Activated T-helper 2 cell treated with anti-CD3 and anti-CD28 coated beads, Interferon-gamma antibody, Interleukin-2, Interleukin-4, amounts not matched to agents 10 μg/mL and 5 μg/mL and 100 μg/mL, durations not matched to agents 14 hours and 24 hours and 36 hours (primary cell): ENCODE data around the gene BABAM2. TPM values are rescaled to one million over a fixed set of nuclear protein-coding genes. Genes with fewer than 3 reads are reported as not detected.

Source experiments
- DNase-seq: peaks from one replicate; pipeline ENCODE4 v3.0.0; 2021; ENCODE audit warnings: low spot score
- H3K27ac Mint-ChIP-seq: one replicate; pipeline ENCODE4 v1.8.0; 2021; ENCODE audit warnings: mixed read lengths
- H3K27me3 Mint-ChIP-seq: one replicate; pipeline ENCODE4 v1.8.0; 2021; ENCODE audit warnings: low read depth, mixed read lengths
- H3K36me3 Mint-ChIP-seq: one replicate; pipeline ENCODE4 v1.8.0; 2021; ENCODE audit warnings: low read depth, mixed read lengths
- H3K4me1 Mint-ChIP-seq: one replicate; pipeline ENCODE4 v1.8.0; 2021; ENCODE audit warnings: low read depth, mixed read lengths
- H3K4me3 Mint-ChIP-seq: one replicate; pipeline ENCODE4 v1.8.0; 2021; ENCODE audit warnings: low read depth, mild to moderate bottlenecking, moderate library complexity, mixed read lengths
- H3K9me3 Mint-ChIP-seq: one replicate; pipeline ENCODE4 v1.8.0; 2021; ENCODE audit warnings: mixed read lengths
- intact Hi-C: fragments of 100-400 bp; cut with micrococcal nuclease; formaldehyde crosslinking; loops from one replicate; pipeline ENCODE4 v1.15.1; 2023
- total RNA-seq: library from RNA; stranded (reverse); gene quantifications from 2 replicates; pipeline ENCODE4 v1.2.3, GENCODE V29; 2022

Gene BABAM2
- total RNA-seq, 1 donor from 2014 or later = 49.0 TPM

- H3K27ac Mint-ChIP-seq = no peak overlapping the region
- no peak overlapping the region for H3K4me3 Mint-ChIP-seq
- no peak for DNase-seq
- no peaks in the 10 kb centered on the region for H3K27me3 Mint-ChIP-seq
- peaks cover under 1% of the 10 kb centered on the region for H3K36me3 Mint-ChIP-seq
- intact Hi-C loops = no loop called here
- H3K9me3 Mint-ChIP-seq = no peaks in the 10 kb centered on the region
- H3K4me1 Mint-ChIP-seq = no peaks in the 10 kb centered on the region
These were observed 273.8 kb downstream of the BABAM2 start for GRCh38 chr2:28164280-28164801.

GRCh38 chr2:28165087-28165635 is 274.6 kb downstream of the BABAM2 start:
- no peaks in the 10 kb centered on the region for H3K4me1 Mint-ChIP-seq
- H3K36me3 Mint-ChIP-seq = no peaks in the 10 kb centered on the region
- no peak overlapping the region for H3K4me3 Mint-ChIP-seq
- no peaks in the 10 kb centered on the region for H3K9me3 Mint-ChIP-seq
- H3K27me3 Mint-ChIP-seq = no peaks in the 10 kb centered on the region
- DNase-seq = no peak
- intact Hi-C loops = no loop called here
- no peak overlapping the region for H3K27ac Mint-ChIP-seq

GRCh38 chr2:28166956-28167355 is 276.4 kb downstream of the BABAM2 start:
- H3K4me3 Mint-ChIP-seq = no peak overlapping the region
- intact Hi-C loops = no loop called here
- H3K27ac Mint-ChIP-seq = no peak overlapping the region
- H3K27me3 Mint-ChIP-seq = no peaks in the 10 kb centered on the region
- H3K36me3 Mint-ChIP-seq = peaks cover under 1% of the 10 kb centered on the region
- no peak for DNase-seq
- H3K4me1 Mint-ChIP-seq = no peaks in the 10 kb centered on the region
- no peaks in the 10 kb centered on the region for H3K9me3 Mint-ChIP-seq

GRCh38 chr2:28168376-28168775 is 277.8 kb downstream of the BABAM2 start:
- Mint-ChIP-seq H3K27ac (no peak overlapping the region), H3K4me3 (no peak overlapping the region), H3K27me3 (no peaks in the 10 kb centered on the region), H3K4me1 (peaks cover 3% of the 10 kb centered on the region), H3K9me3 (no peaks in the 10 kb centered on the region), H3K36me3 (peaks cover 4% of the 10 kb centered on the region)
- intact Hi-C loops = no loop called here
- DNase-seq = no peak

- H3K4me3 Mint-ChIP-seq = no peak overlapping the region
- no peak overlapping the region for H3K27ac Mint-ChIP-seq
- H3K9me3 Mint-ChIP-seq = no peaks in the 10 kb centered on the region
- no peak for DNase-seq
- H3K27me3 Mint-ChIP-seq = no peaks in the 10 kb centered on the region
- H3K4me1 Mint-ChIP-seq = peaks cover 3% of the 10 kb centered on the region
- H3K36me3 Mint-ChIP-seq = peaks cover 4% of the 10 kb centered on the region
- intact Hi-C loops = no loop called here
These were observed 279.0 kb downstream of the BABAM2 start for GRCh38 chr2:28169492-28169891.

- Mint-ChIP-seq H3K9me3 (peaks cover 16% of the 10 kb centered on the region), H3K4me3 (no peak overlapping the region), H3K27ac (no peak overlapping the region), H3K27me3 (no peaks in the 10 kb centered on the region), H3K36me3 (peaks cover 21% of the 10 kb centered on the region), H3K4me1 (peaks cover 3% of the 10 kb centered on the region)
- intact Hi-C loops = no loop called here
- DNase-seq = no peak
These were observed 281.8 kb downstream of the BABAM2 start for GRCh38 chr2:28172114-28172898.

GRCh38 chr2:28173377-28173776 is 282.8 kb downstream of the BABAM2 start:
- Mint-ChIP-seq H3K9me3 (peaks cover 24% of the 10 kb centered on the region), H3K27me3 (no peaks in the 10 kb centered on the region), H3K27ac (no peak overlapping the region), H3K4me1 (peaks cover 5% of the 10 kb centered on the region), H3K4me3 (no peak overlapping the region), H3K36me3 (peaks cover 25% of the 10 kb centered on the region)
- intact Hi-C loops = no loop called here
- no peak for DNase-seq

GRCh38 chr2:28174211-28174610 is 283.7 kb downstream of the BABAM2 start:
- no peak for DNase-seq
- no peak overlapping the region for H3K4me3 Mint-ChIP-seq
- H3K36me3 Mint-ChIP-seq = peaks cover 27% of the 10 kb centered on the region
- no peaks in the 10 kb centered on the region for H3K27me3 Mint-ChIP-seq
- peaks cover 26% of the 10 kb centered on the region for H3K9me3 Mint-ChIP-seq
- H3K27ac Mint-ChIP-seq = no peak overlapping the region
- H3K4me1 Mint-ChIP-seq = peaks cover 9% of the 10 kb centered on the region
- intact Hi-C loops = no loop called here

GRCh38 chr2:28175028-28175427 is 284.5 kb downstream of the BABAM2 start:
- Mint-ChIP-seq H3K27ac (no peak overlapping the region), H3K36me3 (peaks cover 27% of the 10 kb centered on the region), H3K9me3 (peaks cover 26% of the 10 kb centered on the region), H3K4me1 (peaks cover 10% of the 10 kb centered on the region), H3K4me3 (no peak overlapping the region), H3K27me3 (no peaks in the 10 kb centered on the region)
- intact Hi-C loops = no loop called here
- no peak for DNase-seq

- Mint-ChIP-seq H3K4me1 (peaks cover 7% of the 10 kb centered on the region), H3K36me3 (peaks cover 23% of the 10 kb centered on the region), H3K27ac (no peak overlapping the region), H3K9me3 (peaks cover 34% of the 10 kb centered on the region), H3K4me3 (no peak overlapping the region), H3K27me3 (no peaks in the 10 kb centered on the region)
- intact Hi-C loops = no loop called here
- DNase-seq = no peak
These were observed 288.4 kb downstream of the BABAM2 start for GRCh38 chr2:28178946-28179345.

GRCh38 chr2:28181801-28182200 is 291.3 kb downstream of the BABAM2 start:
- H3K4me1 Mint-ChIP-seq = peaks cover 7% of the 10 kb centered on the region
- intact Hi-C loops = no loop called here
- DNase-seq = no peak
- H3K4me3 Mint-ChIP-seq = no peak overlapping the region
- peaks cover 11% of the 10 kb centered on the region for H3K36me3 Mint-ChIP-seq
- H3K27ac Mint-ChIP-seq = no peak overlapping the region
- H3K9me3 Mint-ChIP-seq = peaks cover 28% of the 10 kb centered on the region
- no peaks in the 10 kb centered on the region for H3K27me3 Mint-ChIP-seq

GRCh38 chr2:28182348-28182747 is 291.8 kb downstream of the BABAM2 start:
- no peaks in the 10 kb centered on the region for H3K27me3 Mint-ChIP-seq
- H3K36me3 Mint-ChIP-seq = peaks cover 5% of the 10 kb centered on the region
- H3K27ac Mint-ChIP-seq = no peak overlapping the region

GRCh38 chr2:28185153-28185552 is 294.6 kb downstream of the BABAM2 start:
- no peaks in the 10 kb centered on the region for H3K27me3 Mint-ChIP-seq
- DNase-seq = no peak
- no peak overlapping the region for H3K27ac Mint-ChIP-seq
- no peaks in the 10 kb centered on the region for H3K4me1 Mint-ChIP-seq
- no peaks in the 10 kb centered on the region for H3K36me3 Mint-ChIP-seq
- intact Hi-C loops = no loop called here
- peaks cover 12% of the 10 kb centered on the region for H3K9me3 Mint-ChIP-seq
- H3K4me3 Mint-ChIP-seq = no peak overlapping the region

More at GRCh38 chr2:28182348-28182747, 291.8 kb downstream of the BABAM2 start:
- no peak overlapping the region for H3K4me3 Mint-ChIP-seq
- no peak for DNase-seq
- H3K9me3 Mint-ChIP-seq = peaks cover 23% of the 10 kb centered on the region
- intact Hi-C loops = no loop called here
- peaks cover 7% of the 10 kb centered on the region for H3K4me1 Mint-ChIP-seq
